ENCODE data around the gene ANKMY1. TPM values are rescaled to one million over a fixed set of nuclear protein-coding genes. Genes with fewer than 3 reads are reported as not detected.

The ANKMY1 gene
- total and polyA plus RNA-seq, 2 experiments from 2014 or later = 9.2 to 11.1 TPM

- WGBS (ENCODE audit: low lambda C conversion rate, missing lambda C conversion rate) = 97% methylated on average over 16 of the region's 16 CpGs
- Histone ChIP-seq H3K9me3 (ENCODE audit: low read depth) (no peaks in the 10 kb centered on the region), H3K27me3 (no peaks in the 10 kb centered on the region)
Measured at GRCh38 chr2:240600451-240600961, 42.7 kb upstream of the ANKMY1 start.

GRCh38 chr2:240599141-240599583 is 41.4 kb upstream of the ANKMY1 start:
- no peaks in the 10 kb centered on the region for H3K36me3 ChIP-seq (replicated peaks; ENCODE audit: insufficient read depth, low read depth)
- no peak for DNase-seq (ENCODE audit: low spot score)
- WGBS (ENCODE audit: low lambda C conversion rate, missing lambda C conversion rate) = 96% methylated on average over 9 of the region's 11 CpGs
- H3K27ac ChIP-seq = no peak overlapping the region
- H3K79me2 ChIP-seq = no peaks in the 10 kb centered on the region
- H2AFZ ChIP-seq = no peak overlapping the region
- peaks cover 3% of the 10 kb centered on the region for H4K20me1 ChIP-seq (ENCODE audit: insufficient read depth, poor library complexity, severe bottlenecking)
- H3K27me3 ChIP-seq = no peaks in the 10 kb centered on the region
- TF ChIP-seq EZH2phosphoT487 (IDR thresholded peaks at IDR 0.05; ENCODE audit: low read depth, severe bottlenecking, unreplicated experiment) (no peak), CTCF (IDR thresholded peaks at IDR 0.05; ENCODE audit: poor library complexity) (no peak), EZH2 (IDR thresholded peaks at IDR 0.05; ENCODE audit: borderline replicate concordance) (no peak)
- no peak overlapping the region for H3K4me3 ChIP-seq
- H3K4me2 ChIP-seq = no peak overlapping the region
- no peaks in the 10 kb centered on the region for H3K9me3 ChIP-seq (ENCODE audit: low read depth)
- peaks cover 3% of the 10 kb centered on the region for H3K4me1 ChIP-seq (ENCODE audit: insufficient read depth)
- no peaks in the 10 kb centered on the region for H3K9me2 ChIP-seq (replicated peaks; ENCODE audit: insufficient read depth)

More at GRCh38 chr2:240600451-240600961, 42.7 kb upstream of the ANKMY1 start:
- Histone ChIP-seq H3K4me2 (no peak overlapping the region), H3K4me1 (ENCODE audit: insufficient read depth) (peaks cover 12% of the 10 kb centered on the region), H3K9me2 (replicated peaks; ENCODE audit: insufficient read depth) (no peaks in the 10 kb centered on the region), H3K4me3 (no peak overlapping the region), H3K79me2 (no peaks in the 10 kb centered on the region), H3K27ac (no peak overlapping the region), H3K36me3 (replicated peaks; ENCODE audit: insufficient read depth, low read depth) (no peaks in the 10 kb centered on the region), H2AFZ (no peak overlapping the region), H4K20me1 (ENCODE audit: insufficient read depth, poor library complexity, severe bottlenecking) (peaks cover 3% of the 10 kb centered on the region)
- TF ChIP-seq EZH2 (IDR thresholded peaks at IDR 0.05; ENCODE audit: borderline replicate concordance) (no peak), CTCF (IDR thresholded peaks at IDR 0.05; ENCODE audit: poor library complexity) (no peak), EZH2phosphoT487 (IDR thresholded peaks at IDR 0.05; ENCODE audit: low read depth, severe bottlenecking, unreplicated experiment) (no peak)
- DNase-seq (ENCODE audit: low spot score) = no peak

DNA sequence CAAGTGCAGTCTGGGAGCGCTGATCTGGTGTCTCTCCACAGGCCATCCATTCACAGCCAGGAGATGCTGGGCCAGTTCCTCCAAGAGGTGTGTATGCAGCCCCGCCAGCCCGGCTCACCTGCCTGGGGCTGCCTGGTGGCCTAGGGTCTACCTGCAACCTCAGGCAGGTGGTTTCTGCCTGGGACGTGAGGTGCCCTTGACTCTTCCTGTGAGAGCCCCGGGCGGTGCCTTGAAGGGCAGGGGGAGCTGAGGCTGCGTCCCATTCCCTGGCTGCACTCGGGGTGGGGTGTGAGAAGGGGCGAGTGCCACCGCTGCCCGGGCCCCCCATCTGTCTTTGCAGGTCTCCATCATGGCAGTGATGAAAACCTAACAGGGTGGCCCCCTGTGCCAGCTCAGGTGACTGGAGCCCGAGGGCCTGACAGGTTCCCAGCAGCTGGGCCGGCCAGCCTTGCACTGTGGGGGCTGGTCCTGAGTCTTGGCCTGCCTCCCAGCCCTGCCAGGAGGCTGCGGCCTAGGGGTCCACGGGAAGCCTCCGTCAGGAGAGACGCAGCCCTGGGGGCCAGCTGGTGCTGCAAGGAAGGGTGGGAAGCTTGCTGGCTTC is 40.6 kb upstream of the ANKMY1 start:
- no peak overlapping the region for H3K27ac ChIP-seq
- WGBS (ENCODE audit: low lambda C conversion rate, missing lambda C conversion rate) = 93% methylated on average over 17 of the region's 17 CpGs
- H3K27me3 ChIP-seq = no peaks in the 10 kb centered on the region
- H2AFZ ChIP-seq = no peak overlapping the region
- no peaks in the 10 kb centered on the region for H3K9me3 ChIP-seq (ENCODE audit: low read depth)
- H3K4me2 ChIP-seq = no peak overlapping the region
- no peaks in the 10 kb centered on the region for H3K9me2 ChIP-seq (replicated peaks; ENCODE audit: insufficient read depth)
- no peaks in the 10 kb centered on the region for H3K4me1 ChIP-seq (ENCODE audit: insufficient read depth)
- DNase-seq (ENCODE audit: low spot score) = no peak
- TF ChIP-seq CTCF (IDR thresholded peaks at IDR 0.05; ENCODE audit: poor library complexity) = no peak
- TF ChIP-seq EZH2 (IDR thresholded peaks at IDR 0.05; ENCODE audit: borderline replicate concordance) = no peak
- TF ChIP-seq EZH2phosphoT487 (IDR thresholded peaks at IDR 0.05; ENCODE audit: low read depth, severe bottlenecking, unreplicated experiment) = no peak
- H3K36me3 ChIP-seq (replicated peaks; ENCODE audit: insufficient read depth, low read depth) = no peaks in the 10 kb centered on the region
- peaks cover 3% of the 10 kb centered on the region for H4K20me1 ChIP-seq (ENCODE audit: insufficient read depth, poor library complexity, severe bottlenecking)
- no peak overlapping the region for H3K4me3 ChIP-seq
- H3K79me2 ChIP-seq = no peaks in the 10 kb centered on the region

Data from hepatocyte (in vitro differentiated cells).